Effector memory CD8-positive, alpha-beta T cell (primary cell): ENCODE results near the gene BLM.

ENCODE experiments used
- ATAC-seq: fragments of 150-1000 bp; cut with Tn5 transposase; replicated peaks from 2 replicates; pipeline ENCODE4 v1.10.0; 2021; ENCODE audit warnings: mild to moderate bottlenecking, moderate library complexity
- DNase-seq, 3 experiments: peaks; one replicate each; pipeline ENCODE4 v3.0.0; 2021
- H3K27ac Mint-ChIP-seq, 2 donors: one replicate each; pipeline ENCODE4 v1.8.0; 2022; ENCODE audit warnings: mild to moderate bottlenecking in 2 of 2, mixed read lengths in 2 of 2, moderate library complexity in 2 of 2
- H3K27me3 Mint-ChIP-seq, 2 donors: one replicate each; pipeline ENCODE4 v1.8.0; 2022; ENCODE audit warnings: mixed read lengths in 2 of 2
- H3K36me3 Mint-ChIP-seq: one replicate; pipeline ENCODE4 v1.8.0; 2022; ENCODE audit warnings: mild to moderate bottlenecking, moderate library complexity, mixed read lengths; ENCODE audit not compliant: insufficient read depth
- H3K4me1 Mint-ChIP-seq, 2 donors: one replicate each; pipeline ENCODE4 v1.8.0; 2022; ENCODE audit warnings: low read depth in 2 of 2, mixed read lengths in 2 of 2
- H3K4me3 Mint-ChIP-seq, 2 donors: one replicate each; pipeline ENCODE4 v1.8.0; 2022; ENCODE audit warnings: mild to moderate bottlenecking in 2 of 2, mixed read lengths in 2 of 2, moderate library complexity in 2 of 2
- H3K9me3 Mint-ChIP-seq, 2 donors: one replicate each; pipeline ENCODE4 v1.8.0; 2022; ENCODE audit warnings: mixed read lengths in 2 of 2

The BLM gene

DNA sequence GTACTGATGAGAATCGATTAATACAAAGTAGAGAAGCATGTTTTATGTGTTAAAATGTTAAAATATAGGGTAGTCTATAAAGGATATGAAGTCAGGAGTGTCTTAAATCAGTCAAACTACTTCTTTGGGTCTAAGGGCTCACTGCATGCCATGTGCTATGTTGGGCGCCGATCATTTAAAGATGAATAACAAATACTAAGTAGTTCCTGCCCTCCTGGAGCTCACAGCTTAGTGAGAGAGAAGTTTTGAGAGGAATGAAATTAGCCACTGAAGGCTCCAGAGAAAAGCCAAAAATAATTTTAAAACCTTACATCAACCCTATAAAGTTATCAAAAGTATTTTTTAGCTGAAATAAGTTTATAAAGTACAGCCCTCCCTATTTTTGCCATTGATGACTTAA lies 44.5 kb downstream of the BLM start:
- H3K4me1 Mint-ChIP-seq = no peaks in the 10 kb centered on the region

DNA sequence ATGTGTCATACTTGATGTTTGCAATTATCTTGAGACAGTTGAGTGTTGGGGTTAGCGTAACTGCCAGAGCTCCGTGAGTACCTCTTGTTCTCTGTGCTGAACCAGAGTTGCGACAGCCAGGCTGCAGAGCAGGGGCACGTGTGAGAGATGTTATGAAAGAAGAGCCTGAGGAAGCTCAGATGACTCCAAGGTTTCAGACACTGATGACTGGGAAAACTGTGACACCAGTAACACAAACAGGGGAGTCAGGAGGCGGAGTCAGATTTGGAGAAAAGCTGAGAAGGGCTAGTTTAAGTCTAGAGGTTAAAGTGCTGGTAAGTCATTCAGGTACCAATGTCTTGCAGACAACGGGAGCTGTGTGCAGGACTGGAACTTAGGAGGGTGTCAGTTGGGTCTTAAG lies 45.0 kb downstream of the BLM start:
- DNase-seq = no peak
- no peaks in the 10 kb centered on the region for H3K4me1 Mint-ChIP-seq
- H3K27me3 Mint-ChIP-seq = no peaks in the 10 kb centered on the region
- H3K4me3 Mint-ChIP-seq = no peak overlapping the region
- ATAC-seq = no peak
- no peaks in the 10 kb centered on the region for H3K9me3 Mint-ChIP-seq
- H3K36me3 Mint-ChIP-seq = peaks cover 1% of the 10 kb centered on the region
- no peak overlapping the region for H3K27ac Mint-ChIP-seq

More for the DNA sequence above, 44.5 kb downstream of the BLM start:
- Mint-ChIP-seq H3K27ac (no peak overlapping the region), H3K9me3 (no peaks in the 10 kb centered on the region), H3K4me3 (no peak overlapping the region), H3K27me3 (no peaks in the 10 kb centered on the region), H3K36me3 (no peaks in the 10 kb centered on the region)
- DNase-seq (no peak), ATAC-seq (no peak)

DNA sequence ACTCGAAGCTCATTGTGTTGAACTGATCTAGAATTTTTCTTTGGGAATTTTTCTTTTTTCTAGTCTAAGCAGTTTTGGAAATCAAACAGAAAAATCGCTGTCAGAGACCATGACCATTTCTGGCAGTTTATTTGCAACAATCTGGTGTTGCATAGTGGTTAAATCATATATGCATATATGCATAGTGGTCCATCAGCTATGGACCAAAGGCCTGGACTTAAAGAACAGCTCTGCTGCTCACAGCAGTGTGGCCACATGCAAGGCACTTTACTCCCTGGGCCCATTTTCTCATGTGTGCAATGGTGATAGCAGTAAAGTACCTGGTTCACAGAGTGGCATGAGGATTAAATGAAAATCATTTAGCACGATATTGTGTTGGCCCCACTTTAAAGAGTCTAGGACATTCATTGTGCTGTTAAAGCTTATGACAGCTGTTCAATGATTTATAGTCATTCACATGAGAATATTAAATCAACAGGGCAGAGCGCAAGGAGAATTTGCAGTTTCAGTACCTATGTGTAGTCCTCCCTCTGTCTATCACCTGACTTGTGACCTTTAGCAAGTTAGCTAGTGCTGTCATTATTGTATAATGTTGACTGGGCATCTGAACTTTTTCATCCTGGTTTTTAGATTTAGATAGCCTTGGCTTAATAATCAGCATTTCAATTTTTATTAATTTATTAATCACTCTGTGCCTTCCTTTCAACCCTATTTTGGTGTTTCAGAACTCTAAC lies 46.4 kb downstream of the BLM start:
- H3K27ac Mint-ChIP-seq = no peak overlapping the region
- ATAC-seq (no peak), DNase-seq (no peak)
- no peaks in the 10 kb centered on the region for H3K4me1 Mint-ChIP-seq
- H3K9me3 Mint-ChIP-seq = no peaks in the 10 kb centered on the region
- peaks cover 13% of the 10 kb centered on the region for H3K36me3 Mint-ChIP-seq
- H3K27me3 Mint-ChIP-seq = no peaks in the 10 kb centered on the region
- no peak overlapping the region for H3K4me3 Mint-ChIP-seq

DNA sequence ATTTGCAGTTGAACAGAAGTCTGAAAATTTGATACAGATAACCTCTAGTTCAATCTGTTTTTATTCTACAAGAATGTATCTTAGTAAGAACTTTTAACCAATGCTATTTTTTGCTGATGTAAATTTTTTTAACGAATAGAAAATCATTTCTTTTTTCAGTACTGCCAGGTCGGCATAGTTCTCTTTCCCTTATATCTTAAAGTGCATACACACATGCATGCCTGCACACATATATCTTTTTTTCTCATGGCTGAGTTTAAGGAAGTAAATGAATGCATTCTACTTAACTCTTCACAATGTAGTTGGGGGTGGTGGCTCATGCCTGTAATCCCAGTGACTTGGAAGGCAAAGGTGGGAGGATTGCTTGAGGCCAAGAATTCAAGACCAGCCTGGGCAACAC lies 48.4 kb downstream of the BLM start:
- no peak for DNase-seq
- no peaks in the 10 kb centered on the region for H3K27me3 Mint-ChIP-seq
- no peak for ATAC-seq
- H3K4me3 Mint-ChIP-seq = no peak overlapping the region
- no peak overlapping the region for H3K27ac Mint-ChIP-seq
- H3K9me3 Mint-ChIP-seq = no peaks in the 10 kb centered on the region
- no peaks in the 10 kb centered on the region for H3K4me1 Mint-ChIP-seq
- peaks cover 14% of the 10 kb centered on the region for H3K36me3 Mint-ChIP-seq

DNA sequence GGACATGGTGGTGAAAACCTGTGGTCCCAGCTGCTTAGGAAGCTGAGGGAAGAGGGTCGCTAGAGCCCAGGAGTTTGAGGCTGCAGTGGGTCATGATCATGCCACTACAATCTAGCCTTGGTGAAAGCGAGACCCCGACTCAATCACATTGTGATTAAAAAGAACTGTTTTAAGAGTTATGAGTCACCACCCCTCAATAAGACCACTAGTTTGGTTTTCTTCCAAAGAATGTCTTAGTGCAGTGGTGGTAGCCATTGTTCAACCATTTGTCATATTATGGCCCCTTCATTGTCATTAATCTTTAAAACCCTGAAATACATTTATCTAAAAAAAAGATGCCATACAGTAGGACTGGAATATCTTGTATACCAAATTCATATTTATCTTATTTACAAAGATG lies 48.8 kb downstream of the BLM start:
- H3K27me3 Mint-ChIP-seq = no peaks in the 10 kb centered on the region
- H3K4me1 Mint-ChIP-seq = no peaks in the 10 kb centered on the region
- no peak for ATAC-seq
- no peak overlapping the region for H3K4me3 Mint-ChIP-seq
- DNase-seq = no peak
- no peaks in the 10 kb centered on the region for H3K9me3 Mint-ChIP-seq
- no peak overlapping the region for H3K27ac Mint-ChIP-seq
- H3K36me3 Mint-ChIP-seq = peaks cover 14% of the 10 kb centered on the region

DNA sequence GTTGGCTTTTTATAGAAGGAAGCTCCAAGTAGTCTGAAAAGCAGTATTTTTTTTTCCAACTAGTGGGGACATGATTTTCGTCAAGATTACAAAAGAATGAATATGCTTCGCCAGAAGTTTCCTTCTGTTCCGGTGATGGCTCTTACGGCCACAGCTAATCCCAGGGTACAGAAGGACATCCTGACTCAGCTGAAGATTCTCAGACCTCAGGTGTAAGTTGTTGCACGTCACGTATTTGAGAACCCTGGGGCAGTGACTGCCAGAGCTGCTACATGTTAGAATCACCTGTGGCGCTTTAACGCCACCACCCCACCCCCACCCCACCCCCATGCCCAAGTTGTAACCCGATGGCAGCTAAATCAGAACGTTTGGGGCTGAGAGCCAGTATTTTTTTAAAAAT lies 52.2 kb downstream of the BLM start:
- Mint-ChIP-seq H3K36me3 (peaks cover 14% of the 10 kb centered on the region), H3K27me3 (no peaks in the 10 kb centered on the region), H3K4me3 (no peak overlapping the region), H3K27ac (no peak overlapping the region), H3K4me1 (no peaks in the 10 kb centered on the region), H3K9me3 (no peaks in the 10 kb centered on the region)
- ATAC-seq (no peak), DNase-seq (no peak)

DNA sequence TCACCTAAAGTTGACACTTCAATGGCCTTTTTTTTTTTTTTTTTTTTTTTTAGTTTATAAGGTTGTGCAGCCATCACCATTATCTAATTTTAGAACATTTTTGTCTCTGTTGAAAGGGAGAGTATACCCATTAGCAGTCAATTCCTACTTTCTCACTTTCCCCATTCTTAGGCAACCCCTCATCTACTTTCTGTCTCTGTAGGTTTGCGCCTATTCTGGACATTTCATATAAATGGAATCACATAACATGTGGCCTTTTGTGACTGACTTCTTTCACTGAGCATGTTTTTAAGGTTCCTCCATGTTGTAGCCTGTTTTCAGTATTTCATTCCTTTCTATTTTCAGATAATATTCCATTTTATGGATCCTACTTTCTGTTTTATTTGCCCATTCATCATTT lies 56.3 kb downstream of the BLM start:
- no peaks in the 10 kb centered on the region for H3K9me3 Mint-ChIP-seq
- no peaks in the 10 kb centered on the region for H3K4me1 Mint-ChIP-seq
- H3K27me3 Mint-ChIP-seq = no peaks in the 10 kb centered on the region
- no peak overlapping the region for H3K27ac Mint-ChIP-seq
- ATAC-seq (no peak), DNase-seq (no peak)
- H3K36me3 Mint-ChIP-seq = peaks cover 2% of the 10 kb centered on the region
- no peak overlapping the region for H3K4me3 Mint-ChIP-seq

DNA sequence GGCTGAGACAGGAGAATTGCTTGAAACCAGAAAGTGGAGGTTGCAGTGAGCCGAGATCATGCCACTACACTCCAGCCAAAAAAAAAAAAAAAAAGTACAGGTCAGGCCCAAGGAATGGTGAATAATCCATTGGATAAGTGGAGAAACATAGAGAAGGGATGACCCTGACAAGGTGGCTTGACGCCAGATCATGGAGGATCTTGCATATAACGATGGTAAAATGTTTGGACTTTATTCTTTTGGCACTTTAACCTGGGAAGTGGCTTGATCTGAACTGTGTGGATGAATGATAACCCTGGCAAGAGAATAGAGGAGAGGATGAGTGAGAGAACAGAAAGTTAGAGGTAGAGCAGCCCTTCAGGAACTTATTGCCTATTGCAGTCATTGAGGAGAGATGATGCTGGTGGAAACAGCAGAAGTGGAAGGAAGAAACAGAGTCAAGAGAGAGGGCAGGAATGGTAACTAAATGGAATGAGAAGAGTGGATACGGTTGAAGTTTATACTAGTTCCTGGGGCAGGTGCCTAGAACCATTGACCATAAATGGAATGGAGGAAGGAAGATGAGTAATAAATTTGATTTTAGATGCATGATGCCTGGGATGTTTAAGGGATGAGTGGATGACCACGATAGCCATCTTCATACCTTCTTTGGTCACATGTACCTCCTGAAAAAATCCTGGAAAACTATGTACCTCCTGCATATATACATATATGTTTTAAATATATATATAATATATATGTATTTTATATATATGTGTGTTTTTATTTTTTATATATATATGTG lies 57.8 kb downstream of the BLM start:
- no peaks in the 10 kb centered on the region for H3K4me1 Mint-ChIP-seq
- ATAC-seq (no peak), DNase-seq (no peak)
- no peaks in the 10 kb centered on the region for H3K36me3 Mint-ChIP-seq
- H3K9me3 Mint-ChIP-seq = no peaks in the 10 kb centered on the region
- no peak overlapping the region for H3K4me3 Mint-ChIP-seq
- H3K27ac Mint-ChIP-seq = no peak overlapping the region
- no peaks in the 10 kb centered on the region for H3K27me3 Mint-ChIP-seq

DNA sequence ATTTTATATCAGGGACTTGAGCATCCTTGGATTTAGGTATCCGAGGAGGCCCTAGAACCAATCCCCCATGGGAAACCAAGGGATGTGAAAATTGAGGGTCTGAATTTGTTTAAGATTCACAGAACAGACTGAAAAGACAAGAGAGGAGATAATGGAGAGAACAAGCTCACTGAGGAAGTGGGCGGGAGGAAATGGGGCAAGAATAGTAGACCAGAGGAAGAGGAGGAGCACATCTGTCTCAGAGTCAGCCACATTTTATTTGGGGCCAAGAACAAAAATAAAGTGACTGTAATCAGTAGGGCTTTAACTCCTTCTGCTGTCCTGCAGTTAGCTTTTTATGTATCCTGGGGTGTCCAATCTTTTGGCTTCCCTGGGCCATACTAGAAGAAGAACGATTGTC lies 63.8 kb downstream of the BLM start:
- ATAC-seq (peak; percentile 75), DNase-seq (peak in 1 of 3 experiments; percentile 3)
- no peaks in the 10 kb centered on the region for H3K27me3 Mint-ChIP-seq
- H3K36me3 Mint-ChIP-seq = peaks cover 2% of the 10 kb centered on the region
- peaks cover 6 to 9% of the 10 kb centered on the region in 2 donors for H3K4me1 Mint-ChIP-seq
- H3K4me3 Mint-ChIP-seq = peak overlapping the region; percentile 28 to 39
- H3K27ac Mint-ChIP-seq = peak overlapping the region in 1 of 2 donors; percentile 5
- peaks cover 0 to 1% of the 10 kb centered on the region in 2 donors for H3K9me3 Mint-ChIP-seq

DNA sequence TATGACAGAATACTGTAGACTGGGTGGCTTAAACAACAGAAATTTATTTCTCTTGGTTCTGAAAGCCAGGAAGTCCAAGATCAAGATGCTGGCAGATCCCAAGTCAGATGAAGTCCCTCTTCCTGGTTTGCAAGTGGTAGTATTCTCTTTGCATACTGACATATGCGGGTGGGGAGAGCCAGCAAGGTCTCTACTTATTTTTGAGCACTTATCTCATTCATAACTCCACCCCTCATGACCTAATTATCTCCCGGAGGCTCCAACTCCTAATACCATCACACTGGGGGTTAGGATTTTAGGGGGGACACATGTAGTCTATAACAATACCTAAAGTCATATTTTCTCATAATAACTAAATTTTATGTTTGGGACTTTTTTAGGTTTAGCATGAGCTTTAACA lies 65.3 kb downstream of the BLM start:
- H3K9me3 Mint-ChIP-seq = peaks cover 0 to 1% of the 10 kb centered on the region in 2 donors
- no peaks in the 10 kb centered on the region for H3K27me3 Mint-ChIP-seq
- ATAC-seq = no peak
- H3K36me3 Mint-ChIP-seq = peaks cover 2% of the 10 kb centered on the region
- DNase-seq = no peak
- no peak overlapping the region for H3K27ac Mint-ChIP-seq
- H3K4me1 Mint-ChIP-seq = peaks cover 6 to 9% of the 10 kb centered on the region in 2 donors
- H3K4me3 Mint-ChIP-seq = no peak overlapping the region

DNA sequence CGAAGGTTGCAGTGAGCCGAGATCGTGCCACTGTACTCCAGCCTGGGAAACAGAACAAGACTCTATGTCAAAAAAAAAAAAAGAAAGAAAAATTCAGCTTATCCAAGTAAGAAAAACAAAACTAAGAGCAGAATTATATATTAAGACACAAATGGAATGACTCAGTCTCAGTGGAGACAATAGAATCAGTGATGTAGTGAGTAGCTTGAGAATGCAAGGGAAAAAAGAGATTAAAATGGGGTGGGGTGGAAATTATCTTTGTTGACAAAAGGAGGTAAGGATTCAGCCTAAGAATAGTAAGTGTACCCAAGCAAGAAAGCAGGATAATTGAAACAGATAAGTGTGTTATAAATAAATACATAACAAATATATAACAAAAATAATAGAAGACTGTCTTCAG lies 70.7 kb downstream of the BLM start:
- ATAC-seq (no peak), DNase-seq (no peak)
- Mint-ChIP-seq H3K27ac (no peak overlapping the region), H3K27me3 (no peaks in the 10 kb centered on the region), H3K36me3 (peaks cover 2% of the 10 kb centered on the region), H3K9me3 (no peaks in the 10 kb centered on the region), H3K4me3 (no peak overlapping the region), H3K4me1 (no peaks in the 10 kb centered on the region)

DNA sequence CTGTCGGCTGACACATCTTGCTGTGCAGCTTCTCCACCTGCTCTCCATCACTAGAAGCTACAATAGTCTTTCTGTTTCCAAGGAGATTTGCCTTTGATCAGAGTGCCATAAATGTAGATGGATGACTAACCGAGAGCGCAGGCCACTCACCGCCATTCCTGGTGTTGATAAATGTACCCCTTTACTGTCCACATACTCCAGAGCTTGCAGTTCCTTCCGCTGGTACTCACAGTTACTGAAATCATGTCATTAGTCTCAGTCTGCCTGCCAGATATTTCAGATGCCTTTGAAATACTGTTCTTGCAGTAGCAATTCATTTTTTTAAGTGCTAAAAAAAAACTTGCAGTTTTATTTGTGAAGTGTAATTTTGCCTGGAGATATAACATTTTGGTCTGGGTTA lies 72.3 kb downstream of the BLM start:
- H3K27ac Mint-ChIP-seq = no peak overlapping the region

DNA sequence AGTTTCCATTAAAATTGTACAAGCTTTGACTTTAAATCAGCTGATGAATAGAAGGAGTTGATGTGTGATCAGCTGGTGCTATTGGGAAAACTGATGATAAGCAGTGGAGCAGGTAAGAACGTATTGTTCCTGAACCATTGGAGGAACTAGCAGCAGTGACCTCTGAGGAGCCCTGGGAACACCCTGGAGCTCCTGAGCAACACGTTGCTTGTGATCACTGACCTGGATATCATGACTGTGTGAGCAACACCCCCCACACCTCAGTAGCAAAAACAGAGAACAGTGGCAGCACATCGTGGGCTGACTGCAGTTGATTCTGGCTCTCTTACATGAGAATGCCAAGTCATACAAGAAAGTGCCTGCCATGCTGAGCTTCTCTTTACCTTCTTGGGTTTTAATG lies 72.9 kb downstream of the BLM start:
- Mint-ChIP-seq H3K9me3 (no peaks in the 10 kb centered on the region), H3K27me3 (no peaks in the 10 kb centered on the region), H3K27ac (no peak overlapping the region), H3K4me3 (no peak overlapping the region), H3K4me1 (no peaks in the 10 kb centered on the region), H3K36me3 (peaks cover 2% of the 10 kb centered on the region)
- DNase-seq (no peak), ATAC-seq (no peak)

More for the DNA sequence above, 72.3 kb downstream of the BLM start:
- H3K36me3 Mint-ChIP-seq = peaks cover 2% of the 10 kb centered on the region
- no peaks in the 10 kb centered on the region for H3K9me3 Mint-ChIP-seq
- no peak overlapping the region for H3K4me3 Mint-ChIP-seq
- DNase-seq (no peak), ATAC-seq (no peak)
- no peaks in the 10 kb centered on the region for H3K4me1 Mint-ChIP-seq
- H3K27me3 Mint-ChIP-seq = no peaks in the 10 kb centered on the region

DNA sequence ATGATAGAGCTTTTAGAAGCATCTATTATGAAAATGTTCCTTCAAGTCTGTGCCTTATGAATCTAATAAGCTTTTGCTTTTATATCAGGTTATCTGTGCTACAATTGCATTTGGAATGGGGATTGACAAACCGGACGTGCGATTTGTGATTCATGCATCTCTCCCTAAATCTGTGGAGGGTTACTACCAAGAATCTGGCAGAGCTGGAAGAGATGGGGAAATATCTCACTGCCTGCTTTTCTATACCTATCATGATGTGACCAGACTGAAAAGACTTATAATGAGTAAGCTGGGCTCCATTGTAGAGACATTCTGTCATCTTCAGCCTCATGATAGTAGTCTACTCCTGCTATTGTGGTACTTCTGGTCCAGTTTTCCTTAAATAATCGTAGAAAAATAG lies 73.4 kb downstream of the BLM start:
- Mint-ChIP-seq H3K27me3 (no peaks in the 10 kb centered on the region), H3K36me3 (peaks cover 1% of the 10 kb centered on the region), H3K9me3 (no peaks in the 10 kb centered on the region), H3K4me1 (no peaks in the 10 kb centered on the region), H3K27ac (no peak overlapping the region), H3K4me3 (no peak overlapping the region)
- DNase-seq (no peak), ATAC-seq (no peak)
